GM12875 (cell line): Measurements from ENCODE around the gene PLA2G7.

Experiments used
- H3K4me3 ChIP-seq: one replicate; pipeline ENCODE4 v1.5.1; 2011; ENCODE audit warnings: low read depth, low read length, control low read depth
- CTCF ChIP-seq: IDR thresholded peaks from 2 replicates; pipeline ENCODE4 v1.5.1; 2011; ENCODE audit warnings: low read depth, mild to moderate bottlenecking, control low read depth, inconsistent platforms, low read length, moderate library complexity, borderline replicate concordance; ENCODE audit not compliant: insufficient read depth

PLA2G7 gene

DNA sequence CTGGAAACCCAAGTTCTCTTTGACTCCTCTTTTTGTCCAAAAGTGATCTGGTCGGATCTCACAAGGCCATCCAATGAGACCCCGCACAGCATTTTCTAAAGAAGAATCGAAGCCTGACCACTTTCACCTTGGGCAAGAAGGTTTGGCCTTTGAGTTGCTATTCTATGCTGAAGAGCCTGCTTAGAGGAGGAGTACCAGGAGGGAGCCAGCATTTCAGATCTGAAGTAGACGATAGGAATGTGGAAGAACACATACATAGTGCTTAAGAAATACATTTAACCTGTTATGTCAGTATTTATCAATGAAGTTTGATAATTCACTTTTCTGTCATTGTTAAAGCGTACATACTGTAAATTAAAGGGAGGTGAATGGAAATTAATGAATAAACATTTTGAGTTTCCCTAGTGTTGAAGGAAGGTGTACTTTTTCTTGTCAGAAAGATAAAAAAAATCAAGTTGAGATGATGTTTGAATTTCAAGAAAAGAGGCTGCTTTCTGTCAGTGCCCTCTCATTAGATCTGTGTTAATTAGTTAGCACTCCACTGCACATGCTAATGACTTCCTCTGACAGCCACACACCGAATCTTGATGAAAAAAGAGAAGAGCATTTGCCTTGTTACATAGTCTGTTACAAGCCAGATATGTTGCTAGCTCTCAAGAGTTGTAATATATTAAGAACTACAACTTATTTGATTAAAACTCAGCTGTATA is 58.4 kb downstream of the PLA2G7 start:
- H3K4me3 ChIP-seq = no peak overlapping the region
- no peak for TF ChIP-seq CTCF

DNA sequence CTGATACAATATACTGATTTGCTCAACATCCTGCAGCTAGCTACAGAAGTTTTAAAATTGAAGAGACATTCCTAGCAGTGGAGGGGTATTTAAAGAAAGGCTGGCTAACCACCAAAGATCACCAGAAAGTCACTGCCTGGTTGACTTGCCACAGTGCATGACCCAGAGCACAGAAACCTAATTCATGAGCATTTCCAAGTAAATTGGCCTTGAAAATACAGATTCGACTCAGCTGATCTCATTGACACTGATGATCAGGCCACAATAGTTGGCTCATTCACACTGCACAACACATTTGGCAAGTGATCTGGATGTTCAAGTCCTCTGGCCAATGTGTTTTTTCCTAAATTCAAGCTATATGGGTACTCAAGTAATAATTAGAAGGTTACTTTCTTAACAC is 60.8 kb downstream of the PLA2G7 start:
- TF ChIP-seq CTCF = no peak
- no peak overlapping the region for H3K4me3 ChIP-seq

- H3K4me3 ChIP-seq = no peak overlapping the region
- TF ChIP-seq CTCF = no peak
Observed at GRCh38 chr6:46667377-46667776, 67.8 kb downstream of the PLA2G7 start.

GRCh38 chr6:46661483-46661882 is 73.7 kb downstream of the PLA2G7 start:
- TF ChIP-seq CTCF = no peak

GRCh38 chr6:46657642-46658041 is 77.5 kb downstream of the PLA2G7 start:
- H3K4me3 ChIP-seq = no peak overlapping the region
- TF ChIP-seq CTCF = no peak

More at GRCh38 chr6:46661483-46661882, 73.7 kb downstream of the PLA2G7 start:
- H3K4me3 ChIP-seq = no peak overlapping the region

- 0 out of 2 replicates have a peak, but pooled peaks have one; percentile 15 for TF ChIP-seq CTCF
- no peak overlapping the region for H3K4me3 ChIP-seq
Observed at GRCh38 chr6:46655803-46656202, 79.4 kb downstream of the PLA2G7 start.
